Epithelial cell of proximal tubule (primary cell): ENCODE measurements around the gene OR6K2. TPM values are rescaled to one million over a fixed set of nuclear protein-coding genes. Genes with fewer than 3 reads are reported as not detected.

Source experiments
- DNase-seq: peaks from one replicate; pipeline ENCODE4 v3.0.0-alpha.2; 2011; ENCODE audit warnings: low read depth
- H3K4me3 ChIP-seq: 2 replicates; pipeline ENCODE4 v1.5.1; 2011; ENCODE audit warnings: low read depth, mild to moderate bottlenecking, low read length
- total RNA-seq: library from RNA; depleted of rRNA; stranded (reverse); fragments of >200 nt; gene quantifications from 2 replicates; pipeline ENCODE4 v1.2.3, GENCODE V29; 2015
- TF ChIP-seq, protein P1 (sequence below): conservative IDR thresholded peaks from 2 replicates; pipeline ENCODE4 v1.5.1; 2012; ENCODE audit warnings: low read depth, mild to moderate bottlenecking, low read length

OR6K2 gene, protein sequence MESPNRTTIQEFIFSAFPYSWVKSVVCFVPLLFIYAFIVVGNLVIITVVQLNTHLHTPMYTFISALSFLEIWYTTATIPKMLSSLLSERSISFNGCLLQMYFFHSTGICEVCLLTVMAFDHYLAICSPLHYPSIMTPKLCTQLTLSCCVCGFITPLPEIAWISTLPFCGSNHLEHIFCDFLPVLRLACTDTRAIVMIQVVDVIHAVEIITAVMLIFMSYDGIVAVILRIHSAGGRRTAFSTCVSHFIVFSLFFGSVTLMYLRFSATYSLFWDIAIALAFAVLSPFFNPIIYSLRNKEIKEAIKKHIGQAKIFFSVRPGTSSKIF
- total RNA-seq = not detected in 2 replicates

DNA sequence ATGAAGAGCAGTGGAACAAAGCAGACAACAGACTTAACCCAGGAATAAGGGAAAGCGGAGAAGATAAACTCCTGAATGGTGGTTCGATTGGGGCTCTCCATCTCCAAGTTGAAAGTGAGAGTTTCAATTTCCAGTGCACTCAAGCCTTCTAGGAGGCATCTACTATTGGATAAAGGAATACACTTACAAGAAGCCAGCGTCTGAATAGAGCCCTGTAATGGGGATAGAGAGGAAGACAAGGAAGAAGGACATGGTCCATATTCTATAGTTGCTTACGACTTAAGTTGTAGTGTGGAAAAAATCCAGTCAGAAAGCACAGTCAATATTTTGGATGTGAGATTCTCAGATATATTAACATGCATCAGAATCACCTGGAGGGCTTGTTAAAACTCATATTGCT, at the start of gene OR6K2:
OR6K2 (minus strand) TSS at position 101 of the 400 bp plus-strand sequence; CDS start at position 101, 0 bp downstream.
- TF ChIP-seq, protein P1, sequence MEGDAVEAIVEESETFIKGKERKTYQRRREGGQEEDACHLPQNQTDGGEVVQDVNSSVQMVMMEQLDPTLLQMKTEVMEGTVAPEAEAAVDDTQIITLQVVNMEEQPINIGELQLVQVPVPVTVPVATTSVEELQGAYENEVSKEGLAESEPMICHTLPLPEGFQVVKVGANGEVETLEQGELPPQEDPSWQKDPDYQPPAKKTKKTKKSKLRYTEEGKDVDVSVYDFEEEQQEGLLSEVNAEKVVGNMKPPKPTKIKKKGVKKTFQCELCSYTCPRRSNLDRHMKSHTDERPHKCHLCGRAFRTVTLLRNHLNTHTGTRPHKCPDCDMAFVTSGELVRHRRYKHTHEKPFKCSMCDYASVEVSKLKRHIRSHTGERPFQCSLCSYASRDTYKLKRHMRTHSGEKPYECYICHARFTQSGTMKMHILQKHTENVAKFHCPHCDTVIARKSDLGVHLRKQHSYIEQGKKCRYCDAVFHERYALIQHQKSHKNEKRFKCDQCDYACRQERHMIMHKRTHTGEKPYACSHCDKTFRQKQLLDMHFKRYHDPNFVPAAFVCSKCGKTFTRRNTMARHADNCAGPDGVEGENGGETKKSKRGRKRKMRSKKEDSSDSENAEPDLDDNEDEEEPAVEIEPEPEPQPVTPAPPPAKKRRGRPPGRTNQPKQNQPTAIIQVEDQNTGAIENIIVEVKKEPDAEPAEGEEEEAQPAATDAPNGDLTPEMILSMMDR = no peak
- no peak within 1 kb of the TSS for H3K4me3 ChIP-seq
- DNase-seq = no peak

- TF ChIP-seq, protein P1 = no peak
- DNase-seq = no peak
- H3K4me3 ChIP-seq = no peak overlapping the region
Observed at GRCh38 chr1:158735848-158736247, 35.4 kb upstream of the OR6K2 start.

DNA sequence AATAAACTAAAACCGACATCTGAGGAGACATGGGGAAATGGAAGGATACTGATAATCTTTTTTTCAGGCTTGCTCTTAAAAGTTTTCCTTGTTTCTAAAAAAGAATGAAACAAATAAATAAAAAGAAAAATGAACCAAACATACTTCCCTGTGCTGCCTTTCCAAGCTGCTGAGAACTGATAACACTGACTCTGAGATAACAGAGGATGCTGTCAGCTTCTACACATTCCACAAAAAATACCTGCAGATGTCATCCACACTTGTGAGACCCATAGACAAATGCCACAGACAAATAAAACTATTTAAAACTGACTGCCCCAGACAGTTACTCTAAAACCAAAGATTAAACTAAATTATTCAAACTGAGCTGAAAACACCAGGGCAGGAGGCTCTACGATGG, 32.1 kb upstream of the OR6K2 start:
- no peak overlapping the region for H3K4me3 ChIP-seq
- TF ChIP-seq, protein P1 = no peak
- DNase-seq = no peak

GRCh38 chr1:158731707-158732106, 31.3 kb upstream of the OR6K2 start:
- H3K4me3 ChIP-seq = no peak overlapping the region
- TF ChIP-seq, protein P1 = no peak
- DNase-seq = no peak

- no peak overlapping the region for H3K4me3 ChIP-seq
- TF ChIP-seq, protein P1 = no peak
- DNase-seq = no peak
Observed at GRCh38 chr1:158730453-158730852, 30.0 kb upstream of the OR6K2 start.

DNA sequence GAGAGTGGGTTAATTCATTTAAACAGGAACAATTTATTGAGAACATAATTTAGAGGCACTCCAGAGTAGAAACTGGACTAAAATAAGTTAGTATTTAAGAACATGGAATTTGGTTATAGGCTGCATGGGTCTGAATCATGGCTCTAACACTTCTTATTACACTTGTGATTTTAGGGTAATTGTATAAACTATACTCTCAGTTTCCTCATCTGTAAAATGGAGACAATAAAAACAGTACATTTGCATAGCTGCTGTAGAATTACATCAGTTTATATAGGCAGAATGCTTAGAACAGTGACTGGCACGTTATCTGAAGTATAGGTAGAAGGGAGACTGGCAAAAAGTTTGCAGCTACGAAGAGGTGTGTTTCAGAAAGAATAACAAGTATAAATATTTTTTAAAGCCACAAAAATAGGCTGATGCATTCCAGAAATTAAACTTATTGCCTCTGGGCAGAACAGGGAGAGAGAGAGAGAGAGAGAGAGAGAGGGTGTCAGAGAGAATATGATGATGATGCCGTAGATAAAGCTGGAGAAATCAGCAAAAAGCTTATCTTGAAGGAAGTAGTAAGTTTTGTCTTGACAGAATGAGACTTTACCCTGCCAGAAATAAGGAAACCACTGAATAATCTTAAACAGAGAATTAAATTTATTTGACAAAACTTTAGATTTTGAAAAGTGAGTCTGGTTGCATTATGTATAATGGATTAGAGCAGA, 28.2 kb upstream of the OR6K2 start:
- no peak for DNase-seq
- no peak overlapping the region for H3K4me3 ChIP-seq
- TF ChIP-seq, protein P1 = no peak

- no peak for DNase-seq
- TF ChIP-seq, protein P1 = no peak
- no peak overlapping the region for H3K4me3 ChIP-seq
Observed at GRCh38 chr1:158724442-158724841, 24.0 kb upstream of the OR6K2 start.
